HG02981 (cell line): ENCODE results near the gene DENND5B.
"Not testable (repeated sequence)": the region's sequence is repeated elsewhere in the genome, so short reads cannot be mapped to it uniquely, and the experiment has no call there.

Experiments
- ATAC-seq: cut with Tn5 transposase; IDR thresholded peaks from one replicate; pipeline ENCODE4 v1.9.1; 2021; ENCODE audit warnings: mild to moderate bottlenecking, moderate library complexity; ENCODE audit not compliant: unreplicated experiment

DENND5B gene

GRCh38 chr12:31476437-31476836 is 114.5 kb downstream of the DENND5B start:
- no peak for ATAC-seq

- not testable (repeated sequence) for ATAC-seq
These were observed 115.3 kb downstream of the DENND5B start for GRCh38 chr12:31475610-31476009.

GRCh38 chr12:31474751-31475150 is 116.2 kb downstream of the DENND5B start:
- no peak for ATAC-seq

GRCh38 chr12:31471823-31472222 is 119.1 kb downstream of the DENND5B start:
- no peak for ATAC-seq

GRCh38 chr12:31471051-31471450 is 119.9 kb downstream of the DENND5B start:
- ATAC-seq = no peak

- no peak for ATAC-seq
These were observed 120.5 kb downstream of the DENND5B start for GRCh38 chr12:31470459-31470858.

- no peak for ATAC-seq
These were observed 124.2 kb downstream of the DENND5B start for GRCh38 chr12:31466768-31467167.

GRCh38 chr12:31465002-31465401 is 125.9 kb downstream of the DENND5B start:
- no peak for ATAC-seq

GRCh38 chr12:31460024-31460423 is 130.9 kb downstream of the DENND5B start:
- no peak for ATAC-seq

- ATAC-seq = no peak
These were observed 134.4 kb downstream of the DENND5B start for GRCh38 chr12:31456562-31456961.

GRCh38 chr12:31444736-31445135 is 146.2 kb downstream of the DENND5B start:
- no peak for ATAC-seq

GRCh38 chr12:31440586-31440985 is 150.3 kb downstream of the DENND5B start:
- ATAC-seq = no peak

GRCh38 chr12:31440134-31440533 is 150.8 kb downstream of the DENND5B start:
- ATAC-seq = no peak

- no peak for ATAC-seq
These were observed 159.2 kb downstream of the DENND5B start for GRCh38 chr12:31431721-31432240.

GRCh38 chr12:31423405-31423804 is 167.5 kb downstream of the DENND5B start:
- no peak for ATAC-seq

- ATAC-seq = no peak
These were observed 178.6 kb downstream of the DENND5B start for GRCh38 chr12:31412292-31412801.

GRCh38 chr12:31408763-31409162 is 182.2 kb downstream of the DENND5B start:
- no peak for ATAC-seq

GRCh38 chr12:31407562-31407961 is 183.4 kb downstream of the DENND5B start:
- ATAC-seq = no peak

GRCh38 chr12:31406345-31406744 is 184.6 kb downstream of the DENND5B start:
- peak; percentile 60 for ATAC-seq

GRCh38 chr12:31405021-31405420 is 185.9 kb downstream of the DENND5B start:
- no peak for ATAC-seq

GRCh38 chr12:31403099-31403607 is 187.8 kb downstream of the DENND5B start:
- ATAC-seq = peak; percentile 72

- no peak for ATAC-seq
These were observed 197.9 kb downstream of the DENND5B start for GRCh38 chr12:31393004-31393550.

GRCh38 chr12:31390991-31391390 is 199.9 kb downstream of the DENND5B start:
- no peak for ATAC-seq
